ENCODE data around the gene TRAPPC2. TPM values are rescaled to one million over a fixed set of nuclear protein-coding genes. Genes with fewer than 3 reads are reported as not detected.

TRAPPC2 gene
- total and polyA plus RNA-seq, 12 donors = 4.3 to 20.5 (median 11.0) TPM

DNA sequence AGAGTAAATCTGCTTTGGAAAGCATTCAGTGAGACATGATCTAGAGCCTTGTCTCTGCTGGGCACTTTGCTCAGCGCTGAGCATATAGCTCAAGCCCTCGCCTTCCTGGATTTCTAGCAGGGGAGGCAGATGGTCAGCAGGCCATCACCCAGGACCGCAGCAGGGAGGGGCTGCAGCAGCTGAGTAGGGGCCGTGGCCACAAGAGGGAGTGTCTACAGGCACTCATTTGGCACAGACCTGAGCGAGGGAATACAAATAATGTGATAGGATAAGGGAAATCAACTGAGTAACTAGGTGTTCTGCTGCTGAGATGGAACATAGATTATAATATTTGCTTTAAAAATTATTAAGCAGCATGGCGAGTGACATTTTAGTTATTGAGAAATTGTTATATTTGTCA is 30.3 kb upstream of the TRAPPC2 start:
- no peak for DNase-seq
- WGBS, 4 donors = 65 to 80% (median 70%) methylated on average over 5 to 6 of the region's 6 CpGs
- Histone ChIP-seq H3K4me1 (replicated peaks in 1 of 2) (no peaks in the 10 kb centered on the region), H3K9me3 (replicated peaks in 1 of 3) (no peaks in the 10 kb centered on the region), H3K4me3 (no peak overlapping the region), H3K27ac (no peak overlapping the region), H3K36me3 (replicated peaks in 1 of 2) (peaks cover 0 to 23% of the 10 kb centered on the region in 2 donors), H3K27me3 (no peaks in the 10 kb centered on the region)
- TF ChIP-seq CTCF (IDR thresholded peaks at IDR 0.05) = no peak
- TF ChIP-seq POLR2A (IDR thresholded peaks at IDR 0.05) = no peak
- intact Hi-C loops (cut with DNase I) = loop anchor here in 1 of 2 donors (10.0 kb wide), 1 partner anchor 250 kb away; no protein-coding TSS in a partner anchor

DNA sequence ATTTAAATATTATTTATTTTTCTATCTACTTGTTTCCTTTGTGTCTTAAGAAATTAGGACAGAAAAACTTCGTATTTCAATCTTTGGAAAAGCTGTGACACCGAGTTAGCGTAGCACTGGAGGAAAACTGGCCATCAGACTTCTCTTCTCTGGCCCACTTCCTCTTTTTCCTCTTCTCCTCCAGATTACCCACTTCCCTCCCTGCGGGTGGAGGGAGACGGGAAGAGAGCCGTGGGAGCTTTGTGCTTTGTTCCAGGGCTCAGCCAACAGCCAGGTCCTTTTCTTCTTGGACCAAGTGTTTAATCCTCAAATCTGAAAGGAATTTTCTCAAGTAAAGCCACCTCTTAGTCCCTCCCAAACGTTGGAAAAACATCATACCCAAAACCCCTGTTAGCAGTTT is 29.9 kb upstream of the TRAPPC2 start:
- peak in 1 of 7 donors; percentile 10 for DNase-seq
- Histone ChIP-seq H3K9me3 (replicated peaks in 1 of 3) (no peaks in the 10 kb centered on the region), H3K36me3 (replicated peaks in 1 of 2) (peaks cover 0 to 23% of the 10 kb centered on the region in 2 donors), H3K4me3 (no peak overlapping the region), H3K27me3 (no peaks in the 10 kb centered on the region), H3K27ac (no peak overlapping the region), H3K4me1 (replicated peaks in 1 of 2) (no peaks in the 10 kb centered on the region)
- intact Hi-C loops (cut with DNase I) = loop anchor here in 1 of 2 donors (10.0 kb wide), 1 partner anchor 249 kb away; no protein-coding TSS in a partner anchor
- TF ChIP-seq CTCF (IDR thresholded peaks at IDR 0.05) (no peak), POLR2A (IDR thresholded peaks at IDR 0.05) (no peak)
- WGBS, 4 donors = 59 to 74% (median 64%) methylated on average over 7 of the region's 7 CpGs

GRCh38 chrX:13763489-13763888 is 29.1 kb upstream of the TRAPPC2 start:
- H3K4me1 ChIP-seq (replicated peaks in 1 of 2) = no peaks in the 10 kb centered on the region
- peak in 1 of 7 donors; percentile 2 for DNase-seq
- TF ChIP-seq POLR2A (IDR thresholded peaks at IDR 0.05) (no peak), CTCF (IDR thresholded peaks at IDR 0.05) (no peak)
- H3K27me3 ChIP-seq = no peaks in the 10 kb centered on the region
- H3K9me3 ChIP-seq (replicated peaks in 1 of 3) = no peaks in the 10 kb centered on the region
- no peak overlapping the region for H3K27ac ChIP-seq
- H3K4me3 ChIP-seq = no peak overlapping the region
- intact Hi-C loops (cut with DNase I) = loop anchor here in 1 of 2 donors (10.0 kb wide), 1 partner anchor 249 kb away; no protein-coding TSS in a partner anchor
- H3K36me3 ChIP-seq (replicated peaks in 1 of 2) = peaks cover 0 to 24% of the 10 kb centered on the region in 2 donors
- WGBS, 4 donors = 67 to 86% (median 77%) methylated on average over 6 to 8 of the region's 8 CpGs

DNA sequence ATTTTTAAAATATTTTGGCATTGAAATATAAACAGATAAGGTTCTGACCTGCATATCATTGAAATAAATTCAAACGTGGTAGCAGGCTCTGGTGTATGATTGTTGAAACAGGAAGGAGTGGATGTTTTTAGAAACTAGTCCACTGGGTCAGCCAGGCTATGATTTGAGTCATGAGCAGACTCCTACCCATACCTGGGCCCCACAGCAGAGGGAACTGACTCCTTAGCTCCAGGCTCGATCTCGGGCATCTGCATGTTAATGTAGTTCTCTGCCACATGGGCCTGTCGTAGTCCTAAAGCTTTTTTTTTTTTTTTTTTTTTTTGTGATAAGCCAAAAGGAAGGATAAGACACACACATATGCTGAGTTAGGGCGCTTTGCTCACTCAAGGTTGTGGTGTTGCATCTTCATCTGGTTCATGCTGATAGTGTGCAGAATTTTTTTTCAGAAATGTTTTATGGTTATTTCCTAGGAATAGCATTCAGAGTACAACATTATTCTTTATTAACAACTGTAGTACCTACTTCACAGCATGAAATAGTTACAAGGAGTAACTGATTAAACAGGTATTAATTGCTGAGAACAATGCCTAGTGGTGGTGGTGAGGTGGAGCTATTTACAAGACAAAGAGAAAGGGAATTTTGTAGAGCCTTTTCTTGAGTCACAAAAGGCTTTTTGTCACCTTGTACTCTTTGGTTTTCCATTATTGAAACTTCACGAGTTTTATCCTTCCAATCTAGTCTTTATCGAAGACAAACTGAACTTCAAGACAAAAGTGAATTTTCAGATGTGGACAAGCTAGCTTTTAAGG is 27.4 kb upstream of the TRAPPC2 start:
- peaks cover 0 to 35% of the 10 kb centered on the region in 2 donors for H3K36me3 ChIP-seq (replicated peaks in 1 of 2)
- WGBS, 4 donors = 65 to 71% (median 67%) methylated on average over 7 of the region's 7 CpGs
- no peaks in the 10 kb centered on the region for H3K4me1 ChIP-seq (replicated peaks in 1 of 2)
- DNase-seq = no peak
- no peak overlapping the region for H3K4me3 ChIP-seq
- TF ChIP-seq POLR2A (IDR thresholded peaks at IDR 0.05) (no peak), CTCF (IDR thresholded peaks at IDR 0.05) (no peak)
- intact Hi-C loops (cut with DNase I) = loop anchor here in 1 of 2 donors (10.0 kb wide), 1 partner anchor 247 kb away; no protein-coding TSS in a partner anchor
- H3K27me3 ChIP-seq = no peaks in the 10 kb centered on the region
- H3K27ac ChIP-seq = no peak overlapping the region
- no peaks in the 10 kb centered on the region for H3K9me3 ChIP-seq (replicated peaks in 1 of 3)

Measured in adrenal gland (tissue), 12 donors.